GM21786 (cell line): ENCODE results near the gene TSEN34.
"Not testable (repeated sequence)": the region's sequence is repeated elsewhere in the genome, so short reads cannot be mapped to it uniquely, and the experiment has no call there.

Experiments used
- ATAC-seq: cut with Tn5 transposase; IDR thresholded peaks from one replicate; pipeline ENCODE4 v1.9.1; 2021; ENCODE audit not compliant: unreplicated experiment

The TSEN34 gene

DNA sequence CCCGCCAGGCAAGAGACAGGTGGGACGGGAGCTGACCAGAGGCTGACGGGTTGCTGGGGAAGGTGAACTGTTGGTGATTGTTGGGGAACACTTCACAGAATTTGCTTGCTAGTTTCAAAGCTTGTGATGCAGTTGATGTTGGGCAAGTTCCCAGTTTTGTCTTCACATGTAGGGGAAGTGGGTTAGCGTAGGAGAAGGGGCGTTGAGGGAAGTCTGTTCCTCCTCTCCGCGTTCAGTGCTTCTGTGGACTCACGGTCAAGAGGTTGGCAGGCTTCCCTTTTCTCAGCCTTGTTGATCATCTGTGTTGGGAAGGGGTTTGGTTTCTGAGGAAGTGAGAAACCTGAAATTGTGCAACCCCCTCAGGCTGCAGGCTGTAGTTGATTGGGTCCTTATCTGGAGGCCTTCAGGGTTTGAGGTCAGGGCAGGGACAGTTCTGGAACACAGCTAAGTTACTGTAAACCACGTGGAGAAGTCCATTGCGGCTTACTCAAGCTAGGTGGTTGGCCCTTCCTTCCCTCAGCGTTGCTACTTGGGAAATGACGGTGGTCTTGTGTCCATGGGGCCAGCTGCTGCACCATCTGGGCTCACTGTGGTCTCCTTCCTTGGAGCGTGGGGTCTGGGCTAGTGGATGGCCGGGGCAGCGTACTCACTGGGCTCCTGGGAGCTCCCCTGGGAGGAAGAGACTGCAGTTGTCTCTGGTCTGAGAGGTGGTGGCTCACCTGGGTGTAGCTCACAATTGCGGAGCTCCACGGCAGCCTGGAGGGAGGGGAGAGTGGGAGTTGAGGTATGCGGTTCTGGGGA lies 17.1 kb downstream of the TSEN34 start:
- ATAC-seq: peak; percentile 42

DNA sequence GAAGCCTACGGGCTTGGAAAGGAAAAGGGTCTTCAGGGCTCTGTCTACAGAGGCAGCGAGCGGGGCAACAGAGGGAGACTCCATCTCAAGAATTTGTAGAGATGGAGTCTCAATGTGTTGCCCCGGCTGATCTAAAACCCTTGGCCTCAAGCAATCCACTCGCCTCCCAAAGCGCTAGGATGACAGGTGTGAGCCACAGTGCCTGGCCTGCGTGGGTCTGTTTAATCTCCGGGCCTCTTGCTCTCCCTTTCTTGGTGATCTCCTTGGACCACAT lies 17.6 kb downstream of the TSEN34 start:
- ATAC-seq: no peak

DNA sequence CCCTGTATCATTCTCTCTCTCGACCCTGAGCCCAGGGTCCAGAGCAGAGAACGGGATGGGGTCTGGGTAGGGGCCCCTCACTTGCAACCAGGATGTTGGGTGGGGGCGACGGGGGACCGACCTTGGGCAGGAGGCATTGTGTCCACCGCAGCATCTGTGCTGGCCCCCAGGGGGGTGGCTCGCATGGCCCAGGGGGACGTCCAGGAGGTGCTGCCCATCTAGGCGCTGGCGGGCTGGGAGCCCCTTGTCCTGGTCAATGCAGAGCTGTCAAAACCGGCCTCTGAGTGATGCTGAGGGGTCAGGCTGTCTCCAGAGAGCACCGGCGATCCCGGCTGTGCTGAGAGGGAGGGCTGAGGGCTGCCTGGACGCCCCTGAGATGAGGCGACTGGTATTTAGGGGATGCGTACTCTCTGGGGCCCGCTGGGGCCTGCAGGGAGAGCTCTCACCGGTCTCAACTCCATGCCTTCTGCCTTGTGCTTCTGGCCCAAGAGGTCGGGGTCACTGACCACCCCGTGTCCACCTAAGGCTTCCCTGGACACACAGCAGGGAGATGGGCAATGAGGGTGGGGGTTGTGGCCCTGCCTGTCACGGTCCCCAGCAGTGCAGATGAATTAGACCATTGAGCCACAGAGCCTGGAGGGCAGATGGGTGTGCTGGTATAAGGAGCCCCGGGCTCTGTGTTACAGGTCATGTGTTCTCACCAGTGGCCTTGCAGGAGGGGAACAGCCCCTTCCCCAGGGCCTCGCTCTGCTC lies 18.1 kb downstream of the TSEN34 start:
- no peak for ATAC-seq

DNA sequence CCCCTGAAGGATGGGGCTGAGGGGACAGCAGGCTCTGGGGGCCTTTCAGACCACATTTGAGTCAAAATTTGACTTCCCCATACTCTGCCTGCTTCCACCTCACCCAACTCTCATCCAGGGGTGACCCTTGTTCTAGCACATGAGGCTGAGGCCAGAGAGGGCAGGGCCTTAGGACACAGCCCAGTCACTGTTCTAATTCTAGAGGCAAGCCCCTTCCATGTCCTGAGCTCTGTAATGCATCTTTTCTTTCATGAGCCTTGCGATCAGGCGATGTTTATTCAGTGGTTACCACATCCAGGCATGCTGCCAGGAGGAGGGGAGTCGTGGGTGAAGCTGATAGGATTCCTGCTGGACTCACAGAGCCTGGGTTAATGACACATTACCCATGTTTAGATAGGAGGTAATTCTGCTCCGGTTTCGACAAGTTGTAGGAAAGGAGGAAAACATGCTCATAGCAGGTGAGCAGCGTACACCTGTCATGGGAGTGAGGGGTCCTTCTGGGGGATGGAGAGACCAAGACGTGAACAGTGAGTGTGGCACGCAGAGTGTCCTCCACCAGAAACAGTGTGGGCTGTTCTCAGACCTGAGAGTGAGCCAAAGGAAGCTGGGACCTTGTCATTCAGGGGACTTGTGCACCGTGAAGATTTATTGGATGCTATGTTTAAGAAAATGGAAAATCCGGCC lies 18.8 kb downstream of the TSEN34 start:
- ATAC-seq: no peak

DNA sequence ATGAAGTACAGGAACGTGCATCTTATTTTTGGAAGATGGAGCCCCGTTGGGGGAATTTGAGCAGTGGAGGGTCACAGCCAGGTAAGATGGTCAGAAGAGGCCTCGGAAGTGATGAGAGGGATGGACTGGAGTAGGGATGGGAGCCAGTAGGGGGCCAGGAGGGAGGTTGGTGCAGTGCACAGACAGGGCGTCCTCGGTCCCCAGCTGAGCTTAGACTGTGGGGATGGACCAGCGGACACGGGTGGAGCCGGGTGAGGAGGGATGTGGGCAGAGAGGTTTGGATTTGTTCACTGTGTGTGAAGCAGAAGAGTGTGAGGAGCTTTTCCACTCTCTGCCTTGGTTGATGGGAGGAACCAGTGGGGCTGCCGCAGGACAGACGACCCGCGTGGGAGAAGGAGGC lies 20.1 kb downstream of the TSEN34 start:
- ATAC-seq: no peak

DNA sequence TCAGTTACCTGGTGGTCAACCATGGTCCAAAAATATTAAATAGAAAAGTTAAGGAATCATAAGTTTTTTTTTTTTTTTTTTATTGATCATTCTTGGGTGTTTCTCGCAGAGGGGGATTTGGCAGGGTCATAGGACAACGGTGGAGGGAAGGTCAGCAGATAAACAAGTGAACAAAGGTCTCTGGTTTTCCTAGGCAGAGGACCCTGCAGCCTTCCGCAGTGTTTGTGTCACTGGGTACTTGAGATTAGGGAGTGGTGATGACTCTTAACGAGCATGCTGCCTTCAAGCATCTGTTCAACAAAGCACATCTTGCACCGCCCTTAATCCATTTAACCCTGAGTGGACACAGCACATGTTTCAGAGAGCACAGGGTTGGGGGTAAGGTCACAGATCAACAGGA lies 23.1 kb downstream of the TSEN34 start:
- not testable (repeated sequence) for ATAC-seq

DNA sequence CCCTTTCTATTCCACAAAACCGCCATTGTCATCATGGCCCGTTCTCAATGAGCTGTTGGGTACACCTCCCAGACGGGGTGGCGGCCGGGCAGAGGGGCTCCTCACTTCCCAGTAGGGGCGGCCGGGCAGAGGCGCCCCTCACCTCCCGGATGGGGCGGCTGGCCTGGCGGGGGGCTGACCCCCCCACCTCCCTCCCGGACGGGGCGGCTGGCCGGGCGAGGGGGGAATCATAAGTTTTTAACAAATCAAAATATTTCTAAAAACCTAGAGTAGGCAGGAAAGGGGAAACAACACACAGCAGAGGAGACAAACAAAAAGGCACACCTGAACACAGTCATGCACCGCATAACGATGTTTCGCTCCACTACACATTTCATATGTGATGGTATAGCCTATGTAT lies 23.6 kb downstream of the TSEN34 start:
- ATAC-seq: not testable (repeated sequence)

DNA sequence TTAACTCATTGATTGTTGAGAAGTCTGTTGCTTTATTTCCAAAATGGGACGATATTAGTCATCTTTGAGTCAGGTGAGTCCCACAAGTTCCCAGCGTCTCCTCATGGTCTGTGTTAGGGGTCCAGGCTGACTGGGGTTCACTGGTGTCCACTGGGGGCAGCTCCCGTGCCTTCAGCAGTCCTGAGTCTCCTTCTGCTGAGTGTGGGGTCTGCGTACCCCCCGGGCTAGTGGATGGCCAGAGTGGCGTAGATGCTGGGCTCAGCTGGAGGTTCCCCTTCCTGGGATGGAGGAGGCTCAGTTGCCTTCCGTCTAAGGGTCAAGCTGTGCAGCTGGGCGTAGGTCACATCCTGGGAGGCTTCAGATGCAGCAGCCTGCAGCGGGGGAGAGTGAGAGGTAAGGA lies 25.8 kb downstream of the TSEN34 start:
- no peak for ATAC-seq

DNA sequence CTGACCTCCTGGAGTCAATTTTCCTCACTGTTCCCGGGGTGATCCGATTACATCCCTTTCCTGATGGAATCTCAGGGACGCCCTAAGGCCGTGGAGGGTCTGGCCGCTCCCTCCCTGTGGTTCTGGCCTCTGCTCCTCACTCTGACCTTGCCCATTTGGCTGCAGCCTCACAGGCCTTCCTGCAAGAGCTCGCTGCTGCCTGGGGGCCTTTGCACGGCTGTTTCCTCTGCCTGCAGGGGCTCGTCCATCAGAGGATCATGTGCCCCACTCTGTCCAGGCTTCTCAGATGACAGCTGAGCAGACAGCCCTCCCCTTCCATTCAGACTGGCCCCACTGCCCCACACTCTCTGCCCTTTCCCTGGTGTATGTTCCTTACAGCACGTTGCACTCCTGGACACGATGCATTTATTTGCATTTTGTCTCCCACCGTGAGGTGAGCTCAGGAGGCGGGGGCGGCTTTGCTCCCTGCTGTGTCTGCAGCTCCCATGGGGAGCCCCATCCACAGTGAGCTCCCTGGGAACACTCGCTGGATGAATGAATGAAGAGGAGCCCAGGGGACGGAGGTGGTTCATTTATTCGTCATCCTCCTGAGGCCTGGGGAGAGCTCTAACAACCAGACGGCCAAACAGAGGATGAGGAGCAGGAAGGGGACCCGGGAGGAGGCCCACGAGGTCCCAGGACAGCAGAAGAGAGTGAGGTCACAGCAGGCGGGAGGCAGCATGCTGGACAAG lies 26.6 kb downstream of the TSEN34 start:
- ATAC-seq: not testable (repeated sequence)

DNA sequence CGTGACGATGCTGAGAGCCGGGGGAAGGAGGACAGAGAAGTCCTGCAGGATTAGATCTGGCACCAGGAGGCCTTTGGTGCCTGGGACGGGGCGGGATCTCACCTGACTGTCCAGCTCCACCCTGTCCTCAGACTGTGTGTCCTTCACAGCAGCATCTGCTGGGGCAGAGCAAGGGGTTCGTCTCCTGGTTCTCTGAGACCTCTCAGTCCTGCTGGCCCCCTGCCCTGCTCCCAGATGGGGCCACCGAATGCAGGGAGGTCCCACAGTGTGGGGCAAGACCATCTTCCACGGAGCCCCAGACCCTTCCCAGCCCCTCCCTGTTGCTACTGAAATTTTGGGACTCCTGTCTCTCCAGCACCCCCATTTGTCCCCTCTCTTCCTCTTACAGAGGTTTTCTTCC lies 27.2 kb downstream of the TSEN34 start:
- no peak for ATAC-seq

DNA sequence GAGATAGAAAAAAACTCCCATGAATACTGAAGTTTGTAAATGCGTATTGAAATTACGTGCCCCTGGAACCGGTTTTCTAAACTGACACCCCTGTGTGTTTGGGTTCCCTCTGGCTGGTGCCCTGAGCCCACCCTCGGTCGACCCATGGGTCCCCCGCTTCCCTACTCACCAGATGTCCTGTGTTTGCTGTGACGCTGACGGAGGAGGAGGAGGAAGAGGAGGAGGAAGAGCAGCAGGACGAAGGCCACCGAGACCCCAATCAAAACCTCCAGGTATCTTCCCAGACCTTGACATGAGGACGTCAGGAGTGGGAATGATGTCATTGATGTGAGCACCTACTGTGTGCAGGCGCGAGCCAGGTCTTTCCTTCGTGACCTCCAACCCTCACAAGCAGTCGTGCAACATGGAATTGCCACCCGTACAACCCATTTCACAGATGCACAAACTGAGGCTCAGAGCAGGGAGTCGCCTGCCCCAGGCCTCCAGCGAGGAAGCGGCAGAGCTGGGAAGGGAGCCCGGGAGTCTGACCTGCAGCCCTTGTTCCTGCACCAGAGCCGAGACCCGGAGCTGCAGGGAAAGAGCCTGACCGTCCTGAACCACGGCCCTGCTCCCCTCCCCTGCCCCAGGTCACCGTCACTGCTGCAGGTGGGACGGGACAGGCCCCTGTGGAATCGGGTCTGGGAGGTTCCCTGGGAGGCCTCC lies 28.0 kb downstream of the TSEN34 start:
- ATAC-seq: no peak

DNA sequence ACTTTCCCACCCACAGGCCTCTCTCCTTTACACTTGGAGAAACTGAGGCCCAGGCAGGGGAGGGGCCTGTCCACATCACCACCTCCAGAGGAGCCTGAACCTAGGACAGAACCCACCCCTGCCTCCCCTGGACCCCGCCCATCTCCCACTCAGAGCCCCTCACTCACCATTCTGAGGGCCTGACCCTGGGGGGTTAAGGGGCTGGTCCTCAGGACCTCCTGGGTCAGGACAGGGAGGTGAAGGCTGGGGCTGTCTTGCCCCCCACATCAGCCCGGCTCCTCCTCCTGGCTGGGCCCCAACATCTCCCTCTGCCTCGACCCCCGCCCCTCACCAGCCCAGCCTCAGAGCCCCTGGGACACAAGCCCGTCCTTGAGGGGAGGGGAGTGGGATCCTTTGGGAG lies 28.6 kb downstream of the TSEN34 start:
- ATAC-seq: not testable (repeated sequence)

DNA sequence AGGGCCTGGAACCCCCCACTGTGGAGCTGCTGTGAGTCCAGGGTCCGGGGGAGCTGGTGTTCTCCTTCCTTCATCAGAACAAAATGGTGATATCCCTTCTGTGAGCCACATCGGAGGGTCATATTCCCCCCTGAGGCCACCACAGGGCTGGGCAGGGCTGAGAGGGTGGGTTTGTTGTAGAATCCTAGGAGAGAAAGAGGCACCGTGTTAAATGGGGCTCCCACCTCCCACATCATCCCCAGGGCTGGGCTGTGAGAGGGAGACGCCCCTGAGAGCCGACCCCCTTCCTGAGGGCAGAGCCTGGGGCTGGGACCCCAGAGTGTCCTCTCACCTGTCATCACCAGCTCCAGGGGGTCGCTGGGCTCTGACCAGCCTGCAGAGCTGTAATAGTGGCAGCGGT lies 30.8 kb downstream of the TSEN34 start:
- ATAC-seq: not testable (repeated sequence)

DNA sequence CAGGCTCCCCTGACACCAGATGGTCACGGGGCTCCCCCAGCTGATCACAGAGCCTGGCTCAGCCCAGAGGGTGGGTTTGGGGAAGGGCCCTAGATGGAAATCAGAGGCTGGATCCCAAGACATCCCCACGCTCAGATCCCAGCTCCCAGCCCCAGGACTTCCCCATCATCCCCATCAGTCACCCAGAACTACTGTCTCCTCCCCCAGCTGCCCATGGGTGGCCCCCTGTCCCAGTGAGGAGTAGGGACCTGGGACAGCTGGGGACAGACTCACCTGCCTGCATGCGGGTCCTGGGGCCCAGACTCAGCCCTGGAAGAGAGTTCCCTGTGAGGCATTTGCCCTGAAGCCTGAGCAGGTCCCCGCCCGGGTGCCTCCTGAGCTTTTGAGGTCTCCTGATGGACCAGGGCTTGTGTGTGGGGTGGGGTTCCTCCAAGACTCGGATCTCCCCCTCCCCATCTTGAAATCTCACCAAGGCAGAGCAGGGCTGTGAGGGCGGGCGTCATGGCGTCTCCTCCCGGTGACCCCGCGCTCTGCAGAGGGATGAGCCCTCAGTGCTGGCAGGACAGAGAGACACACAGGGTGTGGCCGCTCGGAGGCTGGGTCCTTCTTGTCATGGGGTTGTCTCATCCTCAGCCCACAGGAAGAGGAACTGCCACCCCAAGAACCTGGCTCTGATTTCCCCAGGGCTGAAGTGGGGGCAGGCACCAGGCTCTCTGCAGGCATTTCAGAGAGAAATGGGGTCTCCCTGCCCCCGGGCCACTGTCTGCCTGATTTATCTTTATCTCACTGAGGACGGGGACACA lies 31.6 kb downstream of the TSEN34 start, which contains the start of gene LILRB3:
LILRB3 (minus strand) TSS at position 534 of the 803 bp plus-strand sequence; CDS start at position 503, 31 bp downstream.
- not testable (repeated sequence) for ATAC-seq

DNA sequence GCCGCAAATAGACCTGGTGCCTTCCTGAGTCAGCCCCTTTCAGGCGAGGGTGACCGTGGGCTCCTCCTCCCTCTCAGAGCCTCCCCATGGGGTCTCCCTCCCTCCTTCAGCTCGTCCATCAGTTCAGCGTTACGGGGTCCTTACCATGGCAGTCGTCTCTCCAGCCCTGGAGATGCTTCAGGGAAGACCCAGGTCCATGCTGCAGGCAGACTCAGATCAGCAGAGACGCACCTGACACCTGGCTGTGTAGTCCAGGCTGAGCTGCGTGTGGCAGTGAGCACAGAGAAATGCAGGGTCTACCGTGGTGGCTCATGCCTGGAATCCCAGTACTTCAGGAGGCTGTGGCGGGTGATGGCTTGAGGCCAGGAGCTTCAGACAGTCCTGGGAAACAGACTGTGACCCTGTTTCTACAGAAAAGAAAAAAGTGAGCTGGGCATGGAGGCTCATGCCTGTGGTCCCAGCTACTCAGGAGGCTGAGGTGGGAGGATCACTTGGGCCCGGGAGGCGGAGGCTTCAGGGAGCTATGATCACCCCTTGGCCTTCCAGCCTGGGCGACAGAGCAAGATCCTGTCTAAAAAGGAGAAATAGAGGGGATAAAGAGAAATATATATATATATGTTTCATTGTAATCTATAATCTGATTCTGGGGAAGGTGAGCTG lies 32.3 kb downstream of the TSEN34 start:
- not testable (repeated sequence) for ATAC-seq

DNA sequence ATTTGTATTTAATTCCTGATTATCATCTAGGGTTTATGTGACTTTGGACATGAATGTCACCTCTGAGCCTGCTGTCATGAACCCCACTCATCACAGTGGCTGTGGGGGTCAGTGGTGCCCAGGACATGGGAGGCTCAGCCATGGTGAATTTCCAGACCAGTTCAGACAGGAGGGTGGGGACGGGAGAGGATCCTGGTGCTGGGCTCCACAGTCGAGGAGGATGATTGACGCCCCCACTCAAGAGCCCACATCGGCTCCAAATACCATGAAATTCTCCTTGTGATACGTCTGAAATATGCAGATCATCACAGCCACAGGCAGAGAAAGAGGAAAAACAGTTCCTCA lies 32.8 kb downstream of the TSEN34 start:
- ATAC-seq: not testable (repeated sequence)

DNA sequence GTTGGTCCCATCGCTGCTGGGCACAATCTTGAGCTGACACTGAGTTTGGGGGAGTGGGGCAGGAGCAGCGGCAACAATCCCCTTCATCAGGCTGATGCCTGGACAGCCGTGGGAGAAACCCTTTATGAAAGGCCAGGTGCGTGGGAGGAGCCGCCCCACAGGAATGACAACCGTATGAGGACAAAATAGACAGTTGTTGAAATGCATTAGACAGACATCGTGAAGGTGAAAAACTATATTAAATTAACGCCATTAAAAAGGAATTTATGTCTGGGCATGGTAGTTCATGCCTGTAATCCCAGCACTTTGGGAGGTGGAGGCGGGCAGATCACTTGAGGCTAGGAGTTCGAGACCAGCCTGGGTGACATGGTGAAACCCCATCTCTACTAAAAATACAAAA lies 33.5 kb downstream of the TSEN34 start:
- not testable (repeated sequence) for ATAC-seq

DNA sequence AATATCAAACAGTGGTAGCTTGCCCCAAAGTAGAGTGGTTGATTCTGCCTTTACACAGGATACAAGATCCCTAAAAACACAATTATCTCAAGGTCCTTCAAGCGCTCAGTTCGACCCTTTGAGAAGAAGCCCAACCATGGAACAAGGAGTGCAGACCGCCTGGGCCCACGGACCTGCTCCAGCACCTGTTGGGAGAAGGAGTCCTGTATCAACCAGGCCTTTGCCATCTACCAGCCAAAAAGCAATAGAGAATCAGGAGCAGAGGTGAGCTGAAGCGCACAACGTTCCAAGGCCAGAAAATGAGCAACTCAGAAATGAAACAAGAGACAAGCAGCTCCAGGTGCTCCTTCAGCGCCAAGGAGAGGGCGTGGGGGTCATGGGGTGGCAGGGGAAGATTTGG lies 38.0 kb downstream of the TSEN34 start:
- ATAC-seq: no peak

DNA sequence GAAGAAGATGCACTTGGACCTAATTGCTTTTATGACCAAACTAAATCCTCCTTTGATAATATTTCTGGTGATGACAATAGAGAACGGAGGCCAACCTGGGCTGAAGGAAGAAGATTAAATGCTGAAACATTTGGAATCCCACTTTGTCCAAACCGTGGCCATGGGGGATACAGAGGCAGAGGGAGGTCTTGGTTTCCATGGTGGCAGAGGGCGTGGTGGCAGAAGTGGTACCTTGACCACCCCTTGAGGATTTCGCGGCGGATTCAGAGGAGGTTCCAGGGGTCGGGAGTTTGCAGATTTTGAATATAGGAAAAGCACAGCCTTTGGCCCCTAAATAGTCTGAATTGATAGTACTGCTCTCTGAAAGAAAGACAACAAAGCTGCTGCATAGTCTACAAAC lies 38.9 kb downstream of the TSEN34 start:
- no peak for ATAC-seq
